ENCODE results near the gene TNFRSF1B. TPM values are rescaled to one million over a fixed set of nuclear protein-coding genes. Genes with fewer than 3 reads are reported as not detected.

The TNFRSF1B gene
- total and polyA plus RNA-seq, 2 of the 8 experiments (the other 6 are each of a cell fraction or from before 2014, with no cell fraction given), result 1.7 to 2.9 TPM

DNA sequence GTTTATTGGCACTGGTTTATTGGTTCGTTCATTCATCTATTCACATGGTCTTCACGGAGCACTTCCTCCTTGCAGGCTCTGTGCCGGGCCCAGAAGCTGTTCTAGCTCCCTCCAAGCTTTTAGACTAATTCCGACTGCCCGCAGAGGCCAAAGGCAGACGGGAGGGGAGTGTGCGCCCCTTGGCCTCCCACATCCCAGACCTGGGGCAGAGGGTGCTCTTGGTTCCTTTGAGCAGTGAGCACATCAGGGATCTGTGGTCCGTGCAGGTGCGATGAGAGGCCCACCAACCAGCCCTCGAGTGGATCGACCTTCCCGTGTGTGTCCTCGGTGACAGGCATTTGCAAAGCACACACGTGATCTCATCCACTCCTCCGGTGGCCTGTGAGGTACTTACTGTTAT lies 38.7 kb upstream of the TNFRSF1B start (continued):
- TF ChIP-seq, protein P1, sequence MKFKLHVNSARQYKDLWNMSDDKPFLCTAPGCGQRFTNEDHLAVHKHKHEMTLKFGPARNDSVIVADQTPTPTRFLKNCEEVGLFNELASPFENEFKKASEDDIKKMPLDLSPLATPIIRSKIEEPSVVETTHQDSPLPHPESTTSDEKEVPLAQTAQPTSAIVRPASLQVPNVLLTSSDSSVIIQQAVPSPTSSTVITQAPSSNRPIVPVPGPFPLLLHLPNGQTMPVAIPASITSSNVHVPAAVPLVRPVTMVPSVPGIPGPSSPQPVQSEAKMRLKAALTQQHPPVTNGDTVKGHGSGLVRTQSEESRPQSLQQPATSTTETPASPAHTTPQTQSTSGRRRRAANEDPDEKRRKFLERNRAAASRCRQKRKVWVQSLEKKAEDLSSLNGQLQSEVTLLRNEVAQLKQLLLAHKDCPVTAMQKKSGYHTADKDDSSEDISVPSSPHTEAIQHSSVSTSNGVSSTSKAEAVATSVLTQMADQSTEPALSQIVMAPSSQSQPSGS (IDR thresholded peaks at IDR 0.05; ENCODE audit: low read length), result no peak
- TF ChIP-seq CBX8 (IDR thresholded peaks at IDR 0.05; ENCODE audit: borderline replicate concordance, low read depth, low read length) (no peak), KDM5A (IDR thresholded peaks at IDR 0.05; ENCODE audit: low read length) (no peak), EP300 (IDR thresholded peaks at IDR 0.05; ENCODE audit: borderline replicate concordance in 1 of 2, low read depth in 2 of 2, low read length in 2 of 2) (no peak)

All from H1 (cell line).